ENCODE measurements around the gene EXOC6B. TPM values are rescaled to one million over a fixed set of nuclear protein-coding genes. Genes with fewer than 3 reads are reported as not detected.
"Not testable (repeated sequence)": the region's sequence is repeated elsewhere in the genome, so short reads cannot be mapped to it uniquely, and the experiment has no call there.

The EXOC6B gene
- total RNA-seq, 1 donor from 2014 or later: 32.4 TPM

GRCh38 chr2:72561621-72562318 is 264.1 kb downstream of the EXOC6B start:
- Histone ChIP-seq H3K4me3 (no peak overlapping the region), H3K4me1 (peaks cover 2 to 17% of the 10 kb centered on the region in 2 donors), H3K36me3 (peaks cover 0 to 4% of the 10 kb centered on the region in 2 donors), H3K27me3 (no peaks in the 10 kb centered on the region), H3K27ac (no peak overlapping the region), H3K9me3 (no peaks in the 10 kb centered on the region)
- TF ChIP-seq CTCF (IDR thresholded peaks at IDR 0.05): no peak
- no peak for DNase-seq (ENCODE audit: low spot score in 2 of 2)
- intact Hi-C loops (cut with DNase I): no loop called here

- intact Hi-C loops (cut with DNase I): loop anchor here (10.0 kb wide), 1 partner anchor 1899 kb away; the partner anchor contains the start of genes INO80B and WBP1
- Histone ChIP-seq H3K27me3 (no peaks in the 10 kb centered on the region), H3K4me3 (no peak overlapping the region), H3K36me3 (peaks cover 0 to 8% of the 10 kb centered on the region in 2 donors), H3K27ac (no peak overlapping the region), H3K4me1 (peaks cover 0 to 4% of the 10 kb centered on the region in 2 donors), H3K9me3 (peaks cover 0 to 10% of the 10 kb centered on the region in 2 donors)
- no peak for TF ChIP-seq CTCF (IDR thresholded peaks at IDR 0.05)
- DNase-seq (ENCODE audit: low spot score in 2 of 2): no peak
Observed at GRCh38 chr2:72555943-72556342, 269.9 kb downstream of the EXOC6B start.

- not testable (repeated sequence) for H3K27ac ChIP-seq; DNase-seq (ENCODE audit: low spot score in 2 of 2); H3K9me3 ChIP-seq; H3K4me1 ChIP-seq; H3K27me3 ChIP-seq; H3K4me3 ChIP-seq; H3K36me3 ChIP-seq
- intact Hi-C loops (cut with DNase I): loop anchor here (10.0 kb wide), 1 partner anchor 1899 kb away; the partner anchor contains the start of genes INO80B and WBP1
Observed at GRCh38 chr2:72555363-72555762, 270.5 kb downstream of the EXOC6B start.

GRCh38 chr2:72554910-72555309 is 270.9 kb downstream of the EXOC6B start:
- not testable (repeated sequence) for H3K27ac ChIP-seq; H3K27me3 ChIP-seq; H3K36me3 ChIP-seq; H3K9me3 ChIP-seq; DNase-seq (ENCODE audit: low spot score in 2 of 2); H3K4me1 ChIP-seq; H3K4me3 ChIP-seq
- intact Hi-C loops (cut with DNase I): loop anchor here (10.0 kb wide), 1 partner anchor 1900 kb away; the partner anchor contains the start of genes INO80B and WBP1

- Histone ChIP-seq H3K4me1 (no peaks in the 10 kb centered on the region), H3K27ac (no peak overlapping the region), H3K4me3 (no peak overlapping the region), H3K36me3 (peaks cover 0 to 8% of the 10 kb centered on the region in 2 donors), H3K9me3 (peaks cover 0 to 10% of the 10 kb centered on the region in 2 donors), H3K27me3 (no peaks in the 10 kb centered on the region)
- no peak for DNase-seq (ENCODE audit: low spot score in 2 of 2)
- intact Hi-C loops (cut with DNase I): loop anchor here (10.0 kb wide), 1 partner anchor 1900 kb away; the partner anchor contains the start of genes INO80B and WBP1
- no peak for TF ChIP-seq CTCF (IDR thresholded peaks at IDR 0.05)
Observed at GRCh38 chr2:72554381-72554780, 271.5 kb downstream of the EXOC6B start.

GRCh38 chr2:72548081-72548764 is 277.6 kb downstream of the EXOC6B start:
- no peaks in the 10 kb centered on the region for H3K36me3 ChIP-seq
- no peaks in the 10 kb centered on the region for H3K27me3 ChIP-seq
- H3K4me3 ChIP-seq: no peak overlapping the region
- no peaks in the 10 kb centered on the region for H3K4me1 ChIP-seq
- no peaks in the 10 kb centered on the region for H3K9me3 ChIP-seq
- intact Hi-C loops (cut with DNase I): no loop called here
- DNase-seq (ENCODE audit: low spot score in 2 of 2): no peak
- H3K27ac ChIP-seq: no peak overlapping the region
- TF ChIP-seq CTCF (IDR thresholded peaks at IDR 0.05): no peak
